BLaER1 (cell line): ENCODE data around the gene DNAH17.
"Not testable (repeated sequence)": the region's sequence is repeated elsewhere in the genome, so short reads cannot be mapped to it uniquely, and the experiment has no call there.

Source experiments
- H3K27ac ChIP-seq: shearing (Covaris generic); formaldehyde crosslinking; 2 replicates; pipeline ENCODE4 v1.8.1; 2022
- H3K27me3 ChIP-seq: shearing (Covaris generic); formaldehyde crosslinking; 2 replicates; pipeline ENCODE4 v1.8.1; 2022
- H3K36me3 ChIP-seq: shearing (Covaris generic); formaldehyde crosslinking; 2 replicates; pipeline ENCODE4 v1.8.1; 2022
- H3K4me1 ChIP-seq: shearing (Covaris generic); formaldehyde crosslinking; 2 replicates; pipeline ENCODE4 v1.8.1; 2022
- H3K4me2 ChIP-seq: shearing (Covaris generic); formaldehyde crosslinking; 2 replicates; pipeline ENCODE4 v1.8.1; 2022
- H3K4me3 ChIP-seq: shearing (Covaris generic); formaldehyde crosslinking; 2 replicates; pipeline ENCODE4 v1.8.1; 2022
- H3K9ac ChIP-seq: shearing (Covaris generic); formaldehyde crosslinking; 2 replicates; pipeline ENCODE4 v1.8.1; 2022
- H3K9me3 ChIP-seq: shearing (Covaris generic); formaldehyde crosslinking; 2 replicates; pipeline ENCODE4 v1.8.1; 2022
- H4K20me1 ChIP-seq: shearing (Covaris generic); formaldehyde crosslinking; 2 replicates; pipeline ENCODE4 v1.8.1; 2022
- Cebpa-rat ChIP-seq: shearing (Covaris generic); IDR thresholded peaks from 2 replicates; pipeline ENCODE4 v1.8.1; 2022

DNAH17 gene

DNA sequence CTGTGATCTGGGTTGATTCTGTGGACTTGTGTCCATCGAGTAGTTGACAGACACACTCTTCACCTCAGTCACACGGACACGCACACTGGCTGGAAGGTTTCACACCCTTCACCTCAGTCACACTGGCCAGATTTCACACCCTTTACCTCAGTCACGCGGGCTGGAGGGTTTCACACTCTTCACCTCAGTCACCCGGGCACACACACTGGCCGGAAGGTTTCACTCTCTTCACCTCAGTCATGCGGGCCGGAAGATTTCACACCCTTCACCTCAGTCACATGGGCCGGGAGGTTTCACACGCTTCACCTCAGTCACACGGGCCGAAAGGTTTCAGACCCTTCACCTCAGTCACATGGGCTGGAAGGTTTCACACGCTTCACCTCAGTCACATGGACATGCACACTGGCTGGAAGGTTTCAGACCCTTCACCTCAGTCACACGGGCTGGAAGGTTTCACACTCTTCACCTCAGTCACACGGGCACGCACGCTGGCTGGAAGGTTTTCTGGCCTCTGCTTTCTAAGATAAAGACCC, 102.5 kb downstream of the DNAH17 start:
- no peaks in the 10 kb centered on the region for H3K36me3 ChIP-seq
- no peak for TF ChIP-seq Cebpa-rat
- no peak overlapping the region for H3K4me3 ChIP-seq
- peak overlapping the region; percentile 81 for H3K4me2 ChIP-seq
- H3K27me3 ChIP-seq = peaks cover 8% of the 10 kb centered on the region; the same call in 1 of the 2 replicates
- H3K4me1 ChIP-seq = peaks cover 41% of the 10 kb centered on the region
- H4K20me1 ChIP-seq = no peaks in the 10 kb centered on the region
- H3K9ac ChIP-seq = no peak overlapping the region
- H3K27ac ChIP-seq = peak overlapping the region; percentile 0; the same call in 1 of the 2 replicates
- peaks cover 10% of the 10 kb centered on the region; the same call in 1 of the 2 replicates for H3K9me3 ChIP-seq

DNA sequence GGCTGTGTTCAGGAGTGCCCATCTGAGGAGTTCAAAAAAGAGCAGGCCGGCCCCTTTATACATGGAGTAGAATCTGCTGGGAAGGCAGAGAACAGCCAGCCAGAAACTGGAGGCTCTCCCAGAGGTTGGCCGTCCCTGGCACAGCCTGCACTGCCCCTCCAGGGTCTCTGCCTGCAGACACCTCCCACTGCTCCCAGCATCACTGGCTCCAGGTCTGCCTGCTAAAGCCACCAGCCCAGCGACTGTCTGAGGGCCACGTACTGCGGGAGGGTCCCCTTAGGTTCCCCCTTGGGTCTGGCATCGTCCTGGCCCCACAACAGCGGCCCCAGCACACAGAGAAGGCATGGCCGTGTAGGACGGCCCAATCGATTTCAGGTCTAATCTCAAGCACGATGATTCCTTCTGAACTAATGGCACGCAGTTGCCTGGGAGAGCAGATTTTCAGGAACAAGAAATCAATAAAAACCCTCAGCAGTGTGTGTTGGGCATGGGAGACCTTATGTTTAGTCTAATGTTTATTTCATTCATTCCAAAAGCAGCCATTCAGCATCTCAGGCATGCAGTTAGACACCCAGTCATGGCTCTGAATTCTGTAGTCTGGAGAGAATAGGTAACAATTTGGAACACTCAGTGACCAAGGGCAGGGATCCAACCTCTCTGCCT, 103.1 kb downstream of the DNAH17 start:
- TF ChIP-seq Cebpa-rat = no peak
- Histone ChIP-seq H4K20me1 (no peaks in the 10 kb centered on the region), H3K27me3 (peaks cover 8% of the 10 kb centered on the region; the same call in 1 of the 2 replicates), H3K27ac (no peak overlapping the region), H3K9ac (no peak overlapping the region), H3K4me1 (peaks cover 41% of the 10 kb centered on the region), H3K9me3 (peaks cover 14% of the 10 kb centered on the region; the same call in 1 of the 2 replicates), H3K36me3 (no peaks in the 10 kb centered on the region), H3K4me3 (no peak overlapping the region), H3K4me2 (peak overlapping the region; percentile 81)

DNA sequence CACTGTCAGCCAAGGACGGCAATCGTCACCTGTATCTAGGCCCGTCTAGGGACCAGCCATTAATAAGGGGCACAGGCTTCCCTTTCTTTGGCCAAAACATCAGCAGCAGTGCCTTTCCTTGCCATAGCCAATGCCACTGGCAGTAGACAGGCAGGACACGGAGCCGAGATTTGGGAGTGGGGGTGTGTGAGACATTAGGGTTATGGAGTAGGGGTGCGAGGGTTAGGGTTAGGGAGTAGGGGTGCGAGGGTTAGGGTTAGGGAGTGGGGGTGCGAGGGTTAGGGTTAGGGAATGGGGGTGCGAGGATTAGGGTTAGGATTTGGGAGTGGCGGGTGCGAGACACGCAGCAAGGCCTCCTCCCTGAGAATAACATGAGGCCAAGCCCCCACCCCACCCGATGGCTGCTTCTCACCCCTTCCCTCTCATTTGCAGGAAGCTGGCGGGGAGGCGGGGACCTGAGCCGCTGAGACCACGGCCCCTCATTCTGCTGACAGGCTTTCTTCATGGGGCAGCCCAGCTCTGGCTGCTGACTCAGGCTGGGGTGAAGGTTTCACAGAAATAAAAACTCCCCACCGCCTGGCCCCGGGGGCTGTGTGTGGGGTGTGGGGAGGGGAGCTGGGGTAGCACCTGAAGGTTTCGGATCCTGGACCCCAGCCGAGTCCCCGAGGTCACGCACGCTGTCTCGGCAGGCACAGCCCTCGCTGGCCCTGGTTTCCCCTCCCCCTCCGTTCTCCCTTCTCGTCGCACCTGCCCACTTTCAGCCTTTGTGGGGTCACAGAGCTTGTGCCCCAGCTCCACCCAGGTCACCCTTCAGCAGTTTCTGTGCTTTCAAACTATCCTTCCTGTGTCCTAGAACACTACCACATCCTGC, 104.9 kb downstream of the DNAH17 start:
- H4K20me1 ChIP-seq = no peaks in the 10 kb centered on the region

DNA sequence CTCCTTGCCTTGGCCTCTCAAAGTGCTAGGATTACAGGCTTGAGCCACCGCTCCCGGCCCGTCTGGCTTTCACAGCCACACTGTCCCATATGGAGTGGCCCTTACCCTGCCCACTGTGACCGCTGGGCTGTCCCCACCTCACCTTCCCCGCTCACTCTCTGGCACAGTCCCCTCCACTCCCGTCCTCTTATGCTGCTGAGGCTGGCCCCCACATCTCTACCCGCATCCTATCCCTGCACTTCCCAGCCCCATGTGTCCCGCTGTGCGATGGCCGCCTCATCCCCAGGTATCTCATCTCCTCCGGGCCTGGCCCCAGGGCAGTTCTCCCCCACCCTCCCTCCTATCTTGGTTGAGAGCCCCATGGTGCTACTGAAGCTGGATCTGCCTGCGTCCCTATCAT, 105.6 kb downstream of the DNAH17 start:
- H3K27ac ChIP-seq = no peak overlapping the region
- TF ChIP-seq Cebpa-rat = no peak

More for the DNA sequence above, 104.9 kb downstream of the DNAH17 start:
- H3K4me3 ChIP-seq = 0 out of 2 replicates have a peak overlapping the region, but pooled peaks have one; percentile 18
- peaks cover 41% of the 10 kb centered on the region for H3K4me1 ChIP-seq
- peaks cover 8% of the 10 kb centered on the region; the same call in 1 of the 2 replicates for H3K27me3 ChIP-seq
- peaks cover 18% of the 10 kb centered on the region; the same call in 1 of the 2 replicates for H3K9me3 ChIP-seq
- peak overlapping the region; percentile 81 for H3K4me2 ChIP-seq
- no peaks in the 10 kb centered on the region for H3K36me3 ChIP-seq
- H3K27ac ChIP-seq = 0 out of 2 replicates have a peak overlapping the region, but pooled peaks have one; percentile 35
- no peak for TF ChIP-seq Cebpa-rat
- H3K9ac ChIP-seq = peak overlapping the region; percentile 17; the same call in 1 of the 2 replicates

DNA sequence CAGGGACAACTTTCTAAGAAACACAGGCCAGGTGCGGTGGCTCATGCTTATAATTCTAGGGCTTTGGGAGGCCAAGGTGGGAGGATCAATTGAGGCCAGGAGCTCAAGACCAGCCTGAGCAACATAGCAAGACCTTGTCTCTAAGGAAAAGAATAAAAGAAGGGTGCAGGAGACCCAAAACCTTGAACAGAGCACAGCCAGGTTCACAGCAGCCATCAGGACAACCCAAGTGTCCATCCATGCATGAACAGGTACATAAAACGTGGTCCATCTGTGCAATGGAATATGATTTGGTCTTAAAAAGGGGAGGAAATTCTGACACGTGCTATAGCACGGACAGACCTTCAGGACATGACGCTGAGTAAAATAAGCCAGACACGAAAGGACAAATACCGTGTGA, 107.8 kb downstream of the DNAH17 start:
- no peak overlapping the region for H3K4me2 ChIP-seq
- no peak overlapping the region for H3K9ac ChIP-seq
- TF ChIP-seq Cebpa-rat = no peak
- H3K27me3 ChIP-seq = peaks cover 3% of the 10 kb centered on the region; the same call in 1 of the 2 replicates
- peaks cover 26% of the 10 kb centered on the region for H3K4me1 ChIP-seq
- H4K20me1 ChIP-seq = no peaks in the 10 kb centered on the region
- H3K36me3 ChIP-seq = no peaks in the 10 kb centered on the region
- H3K27ac ChIP-seq = no peak overlapping the region
- peaks cover 12% of the 10 kb centered on the region for H3K9me3 ChIP-seq
- H3K4me3 ChIP-seq = no peak overlapping the region

More for the DNA sequence above, 105.6 kb downstream of the DNAH17 start:
- no peak overlapping the region for H3K4me3 ChIP-seq
- no peak overlapping the region for H3K9ac ChIP-seq
- peaks cover 8% of the 10 kb centered on the region; the same call in 1 of the 2 replicates for H3K27me3 ChIP-seq
- H3K9me3 ChIP-seq = peaks cover 16% of the 10 kb centered on the region; the same call in 1 of the 2 replicates
- H3K4me1 ChIP-seq = peaks cover 41% of the 10 kb centered on the region
- no peaks in the 10 kb centered on the region for H4K20me1 ChIP-seq
- H3K36me3 ChIP-seq = no peaks in the 10 kb centered on the region
- H3K4me2 ChIP-seq = no peak overlapping the region

DNA sequence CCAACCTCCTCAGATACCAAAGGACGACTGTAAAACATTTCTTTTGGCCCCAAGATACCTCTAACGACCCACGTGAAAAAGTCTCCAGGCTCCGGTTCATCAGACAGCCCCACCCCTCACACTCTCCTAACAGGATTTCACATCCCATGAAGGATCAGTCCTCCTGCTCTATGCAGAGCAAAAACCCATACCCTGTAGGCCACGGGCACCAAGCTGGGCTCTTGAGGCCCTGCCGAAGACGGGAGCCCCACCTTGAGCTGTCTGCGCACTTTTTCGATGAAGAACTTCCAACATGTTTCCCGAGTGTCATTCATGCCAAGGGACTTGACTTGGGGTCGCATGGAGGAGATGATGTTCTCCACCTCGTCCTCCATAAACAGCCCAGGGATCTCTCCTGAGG, 108.8 kb downstream of the DNAH17 start:
- H3K9ac ChIP-seq = no peak overlapping the region
- no peak overlapping the region for H3K4me3 ChIP-seq
- peaks cover 16% of the 10 kb centered on the region for H3K4me1 ChIP-seq
- no peak overlapping the region for H3K27ac ChIP-seq
- H3K27me3 ChIP-seq = no peaks in the 10 kb centered on the region
- TF ChIP-seq Cebpa-rat = no peak
- H3K9me3 ChIP-seq = peaks cover 13% of the 10 kb centered on the region
- H4K20me1 ChIP-seq = no peaks in the 10 kb centered on the region
- no peaks in the 10 kb centered on the region for H3K36me3 ChIP-seq
- no peak overlapping the region for H3K4me2 ChIP-seq

DNA sequence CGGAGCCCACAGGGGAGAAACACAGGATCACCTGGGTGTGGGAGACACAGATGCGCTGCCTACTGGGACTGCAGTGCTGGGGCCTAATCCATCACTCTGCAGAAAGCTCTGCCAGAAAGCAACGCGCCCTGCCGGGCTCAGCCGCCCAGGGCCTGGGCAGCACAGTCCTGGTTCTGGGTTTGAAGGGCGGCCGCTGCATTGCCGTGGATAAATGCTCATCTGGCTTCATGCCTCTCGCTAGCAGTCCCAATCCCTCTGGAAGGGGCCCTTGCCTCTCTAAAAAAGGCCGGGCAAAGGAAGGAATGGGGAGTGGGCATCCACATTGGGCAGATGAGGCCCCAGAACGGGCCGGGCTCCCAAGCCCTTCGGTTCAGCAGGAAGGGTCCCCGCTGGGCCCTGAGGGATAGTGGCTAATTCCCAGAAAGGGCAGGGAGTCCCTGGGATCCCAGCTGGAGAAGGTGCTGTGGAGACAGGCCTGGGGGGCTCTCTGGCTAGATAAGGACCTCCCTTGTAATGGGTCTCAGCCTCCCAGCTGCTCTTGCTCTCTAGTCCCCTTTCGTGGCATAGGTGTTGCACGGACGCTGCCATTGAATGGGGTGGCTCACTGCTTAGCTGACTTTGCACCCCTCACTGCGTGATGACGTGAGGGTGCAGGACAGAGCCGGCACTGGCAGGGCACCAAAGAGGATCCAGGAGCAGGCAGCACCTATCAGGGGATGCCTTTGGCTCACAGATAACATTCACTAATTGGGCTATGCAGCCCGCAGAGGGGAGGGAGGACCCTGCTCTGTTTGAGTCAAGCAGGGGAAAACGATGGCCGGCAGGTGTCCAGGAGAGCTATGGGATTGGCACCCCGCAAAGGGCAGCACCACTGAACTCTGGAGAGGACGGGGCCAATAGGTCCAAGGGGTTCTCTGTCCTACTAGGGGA, 110.1 kb downstream of the DNAH17 start:
- Histone ChIP-seq H3K27me3 (no peaks in the 10 kb centered on the region), H3K4me3 (no peak overlapping the region), H3K9me3 (peaks cover 13% of the 10 kb centered on the region), H4K20me1 (no peaks in the 10 kb centered on the region), H3K4me2 (no peak overlapping the region), H3K4me1 (peaks cover 3% of the 10 kb centered on the region), H3K27ac (no peak overlapping the region), H3K36me3 (no peaks in the 10 kb centered on the region), H3K9ac (no peak overlapping the region)
- TF ChIP-seq Cebpa-rat = no peak

DNA sequence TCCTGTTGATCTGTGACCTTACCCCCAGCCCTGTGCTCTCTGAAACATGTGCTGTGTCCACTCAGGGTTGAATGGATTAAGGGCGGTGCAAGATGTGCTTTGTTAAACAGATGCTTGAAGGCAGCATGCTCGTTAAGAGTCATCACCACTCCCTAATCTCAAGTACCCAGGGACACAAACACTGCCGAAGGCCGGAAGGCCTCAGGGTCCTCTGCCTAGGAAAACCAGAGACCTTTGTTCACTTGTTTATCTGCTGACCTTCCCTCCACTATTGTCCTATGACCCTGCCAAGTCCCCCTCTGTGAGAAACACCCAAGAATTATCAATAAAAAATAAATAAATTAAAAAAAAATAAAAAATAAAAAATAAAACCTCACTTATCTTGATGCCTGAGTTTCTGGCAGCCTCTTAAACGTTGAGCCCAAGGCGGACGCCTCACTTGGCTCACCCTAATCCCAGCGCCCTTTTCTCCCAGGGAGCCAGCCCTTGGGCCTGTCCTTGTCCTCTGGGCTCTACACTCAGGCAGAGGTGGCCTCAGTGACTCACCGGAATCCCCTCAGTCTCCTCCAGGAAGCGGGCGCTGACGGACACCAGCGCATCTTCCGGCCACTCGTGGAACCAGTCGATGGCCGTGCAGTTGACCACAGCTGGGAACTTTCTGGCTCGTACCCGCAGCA, 110.9 kb downstream of the DNAH17 start:
- not testable (repeated sequence) for H3K4me3 ChIP-seq, H3K9ac ChIP-seq, H3K4me2 ChIP-seq, H3K27me3 ChIP-seq, H3K36me3 ChIP-seq, H3K27ac ChIP-seq, H4K20me1 ChIP-seq, H3K4me1 ChIP-seq
- peaks cover 13% of the 10 kb centered on the region for H3K9me3 ChIP-seq

DNA sequence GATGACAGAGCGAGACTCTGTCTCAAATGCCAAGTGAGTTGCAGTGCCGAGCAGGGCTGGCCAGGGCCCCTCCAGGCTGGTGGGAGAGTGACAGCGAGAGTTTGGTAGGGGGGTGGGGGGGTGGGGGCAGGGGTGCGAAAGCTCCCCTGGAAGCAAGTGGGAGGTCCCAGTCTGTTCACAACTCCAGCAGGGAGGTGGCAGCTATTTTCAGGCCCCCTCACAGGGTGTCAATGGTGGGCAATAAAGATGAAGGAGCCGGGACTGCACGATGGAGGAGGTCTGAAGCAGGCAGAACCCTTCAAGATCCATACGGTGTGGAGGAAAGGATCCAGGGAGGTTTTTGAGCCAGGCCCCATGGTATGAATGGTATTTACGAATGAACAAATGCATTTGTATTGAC, 115.0 kb downstream of the DNAH17 start:
- Histone ChIP-seq H3K4me1 (peaks cover 6% of the 10 kb centered on the region; the same call in 1 of the 2 replicates), H3K4me2 (no peak overlapping the region), H3K27ac (no peak overlapping the region), H3K36me3 (no peaks in the 10 kb centered on the region), H4K20me1 (no peaks in the 10 kb centered on the region), H3K9ac (no peak overlapping the region), H3K27me3 (no peaks in the 10 kb centered on the region), H3K9me3 (peaks cover 5% of the 10 kb centered on the region), H3K4me3 (no peak overlapping the region)
- no peak for TF ChIP-seq Cebpa-rat
